GM13977 (cell line): Measurements from ENCODE around the gene PLA2G5.

Source experiments
- DNase-seq: peaks from one replicate; pipeline ENCODE4 v3.0.0; 2012; ENCODE audit warnings: low spot score
- CTCF ChIP-seq: IDR thresholded peaks from 2 replicates; pipeline ENCODE4 v1.5.1; 2012; ENCODE audit warnings: mild to moderate bottlenecking, control low read depth; ENCODE audit not compliant: insufficient read depth; ENCODE audit errors: extremely low read depth, missing control alignments
- in situ Hi-C: fragments of 300-500 bp; cut with MboI; formaldehyde crosslinking; loops from one replicate; pipeline ENCODE4 v1.12.0; 2022; ENCODE audit warnings: low sequenced_read_pairs, low pct_unique_long_range_greater_than_20kb, mixed read lengths, inconsistent platforms; ENCODE audit not compliant: unreplicated experiment

Gene PLA2G5

GRCh38 chr1:20093940-20094391 lies 24.0 kb downstream of the PLA2G5 start:
- no peak for TF ChIP-seq CTCF
- in situ Hi-C loops, result no loop called here
- no peak for DNase-seq

GRCh38 chr1:20095564-20096434 lies 25.8 kb downstream of the PLA2G5 start:
- no peak for TF ChIP-seq CTCF
- DNase-seq, result no peak
- in situ Hi-C loops, result no loop called here

- in situ Hi-C loops, result no loop called here
- no peak for TF ChIP-seq CTCF
- no peak for DNase-seq
Observed at GRCh38 chr1:20096840-20097447, 26.9 kb downstream of the PLA2G5 start.

GRCh38 chr1:20099533-20099932 lies 29.5 kb downstream of the PLA2G5 start:
- in situ Hi-C loops, result no loop called here
- TF ChIP-seq CTCF, result no peak
- DNase-seq, result no peak

- in situ Hi-C loops, result loop anchor here (10.0 kb wide), 1 partner anchor 54 kb away; no protein-coding TSS in a partner anchor
- peak; percentile 88 for TF ChIP-seq CTCF
- peak; percentile 75 for DNase-seq
Observed at GRCh38 chr1:20100632-20101355, 30.8 kb downstream of the PLA2G5 start.

GRCh38 chr1:20102875-20103274 lies 32.9 kb downstream of the PLA2G5 start:
- in situ Hi-C loops, result loop anchor here (10.0 kb wide), 1 partner anchor 52 kb away; no protein-coding TSS in a partner anchor
- TF ChIP-seq CTCF, result no peak
- no peak for DNase-seq
